ENCODE data around the gene ZNF383.
"Not testable (repeated sequence)": the region's sequence is repeated elsewhere in the genome, so short reads cannot be mapped to it uniquely, and the experiment has no call there.

Gene ZNF383

GRCh38 chr19:37292998-37293939 lies 75.3 kb downstream of the ZNF383 start:
- DNase-seq (ENCODE audit: low read depth, low spot score), result not testable (repeated sequence)

- DNase-seq (ENCODE audit: low read depth, low spot score), result not testable (repeated sequence)
Observed at GRCh38 chr19:37294246-37294645, 76.2 kb downstream of the ZNF383 start.

Data from ELF-1 (cell line).